CD4-positive, alpha-beta memory T cell (primary cell): ENCODE measurements around the gene FDCSP. TPM values are rescaled to one million over a fixed set of nuclear protein-coding genes. Genes with fewer than 3 reads are reported as not detected.

Source experiments
- CTCF ChIA-PET: fragments of 350-600 bp; sonication (Branson Sonifier 250); formaldehyde crosslinking; loops from one replicate; lab custom pipeline; 2021; ENCODE audit warnings: inconsistent platforms; ENCODE audit not compliant: partially characterized antibody; lab: Charles Lee
- POLR2A ChIA-PET: fragments of 350-600 bp; sonication (Branson Sonifier 250); formaldehyde crosslinking; loops from one replicate; lab custom pipeline; 2021; ENCODE audit not compliant: partially characterized antibody; lab: Charles Lee
- DNase-seq, 5 donors: peaks; one replicate each; pipeline versions ENCODE4 v3.0.0 to v3.0.0-alpha.2; 2020 to 2022; ENCODE audit warnings: mixed read lengths in 1 of 5
- H3K27ac ChIP-seq: one replicate; pipeline ENCODE4 v1.7.0; 2013; ENCODE audit warnings: low read depth, low read length
- H3K27me3 ChIP-seq: 2 replicates; pipeline ENCODE4 v1.7.0; 2013; ENCODE audit warnings: mild to moderate bottlenecking, low read length, moderate library complexity; ENCODE audit not compliant: insufficient read depth
- H3K36me3 ChIP-seq: 2 replicates; pipeline ENCODE4 v1.7.0; 2013; ENCODE audit warnings: mild to moderate bottlenecking, low read length, moderate library complexity; ENCODE audit not compliant: insufficient read depth
- H3K4me1 ChIP-seq: 2 replicates; pipeline ENCODE4 v1.7.0; 2013; ENCODE audit warnings: mild to moderate bottlenecking, low read length, moderate library complexity; ENCODE audit not compliant: insufficient read depth
- H3K4me3 ChIP-seq, 2 donors: one replicate each; pipeline ENCODE4 v1.7.0; 2013; ENCODE audit warnings: low read length in 2 of 2, mild to moderate bottlenecking in 1 of 2
- H3K9me3 ChIP-seq, 2 donors: one replicate each; pipeline ENCODE4 v1.7.0; 2013; ENCODE audit warnings: low read length in 2 of 2, control low read depth in 1 of 2; ENCODE audit not compliant: control insufficient read depth in 1 of 2
- H3K27ac Mint-ChIP-seq, 7 donors: one replicate each; pipeline ENCODE4 v1.8.0; 2020 to 2021; ENCODE audit warnings: mixed read lengths in 7 of 7, mild to moderate bottlenecking in 6 of 7, inconsistent platforms in 3 of 7, moderate library complexity in 3 of 7
- H3K27me3 Mint-ChIP-seq, 2 donors: one replicate each; pipeline ENCODE4 v1.8.0; 2020 to 2021; ENCODE audit warnings: mixed read lengths in 2 of 2
- H3K36me3 Mint-ChIP-seq, 2 donors: one replicate each; pipeline ENCODE4 v1.8.0; 2020 to 2021; ENCODE audit warnings: mixed read lengths in 2 of 2, inconsistent platforms in 1 of 2, mild to moderate bottlenecking in 1 of 2
- H3K4me1 Mint-ChIP-seq, 4 donors: one replicate each; pipeline ENCODE4 v1.8.0; 2020 to 2021; ENCODE audit warnings: mixed read lengths in 4 of 4, mild to moderate bottlenecking in 1 of 4
- H3K4me3 Mint-ChIP-seq, 8 donors: one replicate each; pipeline ENCODE4 v1.8.0; 2020 to 2021; ENCODE audit warnings: mixed read lengths in 8 of 8, mild to moderate bottlenecking in 7 of 8, moderate library complexity in 6 of 8, inconsistent platforms in 3 of 8
- H3K9me3 Mint-ChIP-seq, 8 donors: one replicate each; pipeline ENCODE4 v1.8.0; 2020 to 2021; ENCODE audit warnings: mixed read lengths in 8 of 8, mild to moderate bottlenecking in 5 of 8, inconsistent platforms in 3 of 8, moderate library complexity in 1 of 8
- intact Hi-C: fragments of 100-400 bp; cut with micrococcal nuclease; formaldehyde crosslinking; loops from one replicate; pipeline ENCODE4 v1.15.1; 2023
- polyA plus RNA-seq, 2 donors: library from polyadenylated mRNA; unstranded; fragments of 300-500 nt; fragmentation: Illumina TruSeq; gene quantifications; one replicate each; pipeline ENCODE4 v1.2.3, GENCODE V29; 2021
- total RNA-seq, 2 experiments: library from RNA; stranded (reverse); gene quantifications; one replicate each; pipeline ENCODE4 v1.2.3, GENCODE V29; 2021

Gene FDCSP
- total RNA-seq (not detected), polyA plus RNA-seq (not detected)

- H3K36me3 ChIP-seq, result no peaks in the 10 kb centered on the region
- intact Hi-C loops, result no loop called here
- Mint-ChIP-seq H3K4me1 (no peaks in the 10 kb centered on the region), H3K4me3 (no peak within 1 kb of the TSS), H3K36me3 (no peaks in the 10 kb centered on the region), H3K27ac (no peak within 1 kb of the TSS), H3K27me3 (no peaks in the 10 kb centered on the region), H3K9me3 (no peaks in the 10 kb centered on the region)
- DNase-seq, result no peak
- H3K27me3 ChIP-seq, result no peaks in the 10 kb centered on the region
- POLR2A ChIA-PET, result no interaction called here
- CTCF ChIA-PET, result no interaction called here
- H3K27ac ChIP-seq, result no peak within 1 kb of the TSS
- no peaks in the 10 kb centered on the region for H3K4me1 ChIP-seq
- H3K9me3 ChIP-seq, result no peaks in the 10 kb centered on the region
- H3K4me3 ChIP-seq, result no peak within 1 kb of the TSS
Measured at GRCh38 chr4:70225824-70226223, at the start of gene FDCSP. FDCSP (plus strand) TSS chr4:70226124; CDS start chr4:70231195, 5,071 bp downstream.

GRCh38 chr4:70177090-70177489, 48.8 kb upstream of the FDCSP start:
- H3K4me1 Mint-ChIP-seq, result no peaks in the 10 kb centered on the region
- Histone ChIP-seq H3K9me3 (no peaks in the 10 kb centered on the region), H3K27ac (no peak overlapping the region), H3K4me3 (no peak overlapping the region), H3K36me3 (no peaks in the 10 kb centered on the region), H3K27me3 (no peaks in the 10 kb centered on the region), H3K4me1 (no peaks in the 10 kb centered on the region)
- no peaks in the 10 kb centered on the region for H3K27me3 Mint-ChIP-seq
- intact Hi-C loops, result no loop called here
- ChIA-PET CTCF (no interaction called here), POLR2A (no interaction called here)
- peaks cover 0 to 3% (median 0%) of the 10 kb centered on the region in 8 donors for H3K9me3 Mint-ChIP-seq
- no peak overlapping the region for H3K27ac Mint-ChIP-seq
- no peaks in the 10 kb centered on the region for H3K36me3 Mint-ChIP-seq
- no peak for DNase-seq
- no peak overlapping the region for H3K4me3 Mint-ChIP-seq

- Histone ChIP-seq H3K36me3 (no peaks in the 10 kb centered on the region), H3K9me3 (no peaks in the 10 kb centered on the region), H3K27ac (no peak overlapping the region), H3K27me3 (no peaks in the 10 kb centered on the region), H3K4me3 (no peak overlapping the region), H3K4me1 (no peaks in the 10 kb centered on the region)
- intact Hi-C loops, result no loop called here
- H3K36me3 Mint-ChIP-seq, result no peaks in the 10 kb centered on the region
- ChIA-PET POLR2A (no interaction called here), CTCF (no interaction called here)
- H3K4me3 Mint-ChIP-seq, result no peak overlapping the region
- no peak overlapping the region for H3K27ac Mint-ChIP-seq
- H3K9me3 Mint-ChIP-seq, result peaks cover 0 to 3% (median 0%) of the 10 kb centered on the region in 8 donors
- H3K27me3 Mint-ChIP-seq, result no peaks in the 10 kb centered on the region
- DNase-seq, result no peak
- no peaks in the 10 kb centered on the region for H3K4me1 Mint-ChIP-seq
Measured at GRCh38 chr4:70178075-70178660, 47.8 kb upstream of the FDCSP start.

- Histone ChIP-seq H3K4me1 (no peaks in the 10 kb centered on the region), H3K27ac (no peak overlapping the region), H3K4me3 (no peak overlapping the region), H3K9me3 (no peaks in the 10 kb centered on the region), H3K27me3 (no peaks in the 10 kb centered on the region), H3K36me3 (no peaks in the 10 kb centered on the region)
- ChIA-PET CTCF (no interaction called here), POLR2A (no interaction called here)
- Mint-ChIP-seq H3K27me3 (no peaks in the 10 kb centered on the region), H3K9me3 (peaks cover 0 to 3% (median 0%) of the 10 kb centered on the region in 8 donors), H3K27ac (no peak overlapping the region), H3K4me1 (no peaks in the 10 kb centered on the region), H3K36me3 (no peaks in the 10 kb centered on the region), H3K4me3 (no peak overlapping the region)
- no peak for DNase-seq
- intact Hi-C loops, result no loop called here
Measured at GRCh38 chr4:70179811-70180210, 46.1 kb upstream of the FDCSP start.

GRCh38 chr4:70181864-70182263, 44.1 kb upstream of the FDCSP start:
- Mint-ChIP-seq H3K4me1 (no peaks in the 10 kb centered on the region), H3K9me3 (peaks cover 0 to 3% (median 0%) of the 10 kb centered on the region in 8 donors), H3K36me3 (no peaks in the 10 kb centered on the region), H3K27ac (no peak overlapping the region), H3K4me3 (no peak overlapping the region), H3K27me3 (no peaks in the 10 kb centered on the region)
- Histone ChIP-seq H3K36me3 (no peaks in the 10 kb centered on the region), H3K27ac (no peak overlapping the region), H3K27me3 (no peaks in the 10 kb centered on the region), H3K9me3 (no peaks in the 10 kb centered on the region), H3K4me3 (no peak overlapping the region), H3K4me1 (no peaks in the 10 kb centered on the region)
- ChIA-PET CTCF (no interaction called here), POLR2A (no interaction called here)
- DNase-seq, result no peak
- intact Hi-C loops, result no loop called here

- Histone ChIP-seq H3K9me3 (no peaks in the 10 kb centered on the region), H3K27me3 (no peaks in the 10 kb centered on the region), H3K36me3 (no peaks in the 10 kb centered on the region), H3K27ac (no peak overlapping the region), H3K4me1 (no peaks in the 10 kb centered on the region), H3K4me3 (no peak overlapping the region)
- no peak overlapping the region for H3K27ac Mint-ChIP-seq
- H3K36me3 Mint-ChIP-seq, result no peaks in the 10 kb centered on the region
- intact Hi-C loops, result no loop called here
- DNase-seq, result no peak
- ChIA-PET CTCF (no interaction called here), POLR2A (no interaction called here)
- peaks cover 0 to 3% (median 0%) of the 10 kb centered on the region in 8 donors for H3K9me3 Mint-ChIP-seq
- no peaks in the 10 kb centered on the region for H3K27me3 Mint-ChIP-seq
- no peak overlapping the region for H3K4me3 Mint-ChIP-seq
- H3K4me1 Mint-ChIP-seq, result no peaks in the 10 kb centered on the region
Measured at GRCh38 chr4:70182517-70183167, 43.3 kb upstream of the FDCSP start.

GRCh38 chr4:70183168-70183939, 42.6 kb upstream of the FDCSP start:
- CTCF ChIA-PET, result no interaction called here
- Mint-ChIP-seq H3K27me3 (no peaks in the 10 kb centered on the region), H3K27ac (no peak overlapping the region), H3K9me3 (peaks cover 0 to 3% (median 0%) of the 10 kb centered on the region in 8 donors), H3K4me1 (no peaks in the 10 kb centered on the region), H3K4me3 (no peak overlapping the region), H3K36me3 (no peaks in the 10 kb centered on the region)
- Histone ChIP-seq H3K4me3 (no peak overlapping the region), H3K27ac (no peak overlapping the region), H3K36me3 (no peaks in the 10 kb centered on the region), H3K9me3 (no peaks in the 10 kb centered on the region), H3K4me1 (no peaks in the 10 kb centered on the region), H3K27me3 (no peaks in the 10 kb centered on the region)
- intact Hi-C loops, result no loop called here
- DNase-seq, result peak in 1 of 5 donors; percentile 18
- POLR2A ChIA-PET, result no interaction called here
